Activated T-cell treated with anti-CD3 and anti-CD28 coated beads for 4 hours (primary cell): ENCODE measurements around the gene RGS11.

Experiments
- DNase-seq: peaks from one replicate; pipeline ENCODE4 v3.0.0-alpha.2; 2020

The RGS11 gene

DNA sequence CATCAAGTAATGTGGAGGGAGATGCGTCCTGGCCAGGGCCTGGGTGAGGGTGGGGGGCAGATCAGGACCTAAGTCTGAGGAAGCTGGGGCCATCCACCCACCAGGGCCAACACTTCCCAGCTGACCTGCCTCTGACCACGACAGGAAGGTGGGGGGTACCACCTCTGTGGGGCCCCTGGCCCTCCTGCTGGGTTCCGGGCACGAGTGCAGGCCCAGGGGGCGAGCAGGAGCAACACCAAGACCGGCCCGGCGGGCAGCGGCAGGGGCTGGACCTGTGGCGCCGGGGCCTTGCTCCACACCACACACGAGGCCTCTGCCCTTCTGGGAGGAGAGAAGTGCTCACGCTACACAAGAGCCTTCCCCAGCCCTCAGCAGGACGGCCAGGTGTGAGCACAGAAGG lies 20.5 kb upstream of the RGS11 start:
- DNase-seq, result no peak

DNA sequence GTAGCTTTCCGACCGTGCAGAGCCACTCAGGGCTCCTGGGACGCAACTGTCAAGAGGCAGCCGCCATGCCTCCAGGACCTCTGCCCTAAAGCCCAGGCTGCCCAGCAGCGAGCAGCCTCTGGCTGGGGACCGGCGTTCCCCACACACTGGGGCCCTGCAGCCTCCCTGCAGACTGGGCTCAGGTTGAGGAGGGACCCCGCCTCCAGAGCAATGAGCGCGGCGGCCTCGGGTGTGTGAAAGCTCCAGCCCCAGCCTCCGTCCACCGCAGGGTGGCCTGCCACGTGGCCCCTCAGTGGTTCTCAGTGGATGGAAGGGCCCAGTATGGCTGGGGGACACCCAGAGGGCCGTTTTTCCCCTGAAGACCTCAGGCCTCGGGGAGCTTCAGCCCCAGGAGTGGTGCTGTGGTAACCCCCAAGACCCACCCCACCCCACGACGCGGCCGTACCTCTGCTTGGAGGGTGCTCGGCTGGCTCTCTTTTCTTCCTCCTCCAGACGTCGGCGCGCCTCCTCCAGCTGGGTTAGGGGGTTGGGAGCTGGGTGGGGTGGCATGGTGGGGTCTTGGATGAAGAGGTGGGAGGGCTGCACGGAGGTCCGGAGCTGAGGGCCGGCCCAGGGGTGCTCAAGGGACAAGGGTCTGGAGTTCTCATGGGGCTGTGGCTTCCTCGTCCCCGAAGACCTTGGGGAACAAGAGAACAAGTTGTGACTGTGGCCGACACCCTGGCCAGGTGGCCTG lies 17.5 kb upstream of the RGS11 start:
- no peak for DNase-seq

DNA sequence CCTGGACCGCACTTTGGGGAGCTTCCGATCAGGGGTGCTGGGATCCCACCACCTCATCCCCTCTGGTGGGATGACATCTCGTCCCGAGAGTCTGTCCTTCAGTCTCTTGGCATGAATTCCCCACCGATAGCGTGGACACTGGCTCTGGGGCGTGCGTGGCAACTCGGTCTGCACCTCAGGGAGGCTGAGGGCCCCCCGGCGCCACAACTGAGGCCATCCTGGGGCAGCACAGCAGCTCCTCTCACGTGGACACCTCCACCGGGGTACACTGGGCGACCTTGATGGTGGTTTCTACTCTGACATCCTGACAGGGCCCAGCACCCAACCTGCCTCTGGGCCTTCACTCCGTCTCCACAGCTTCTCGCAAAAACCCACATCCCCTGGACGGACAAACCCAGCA lies 15.8 kb upstream of the RGS11 start:
- no peak for DNase-seq

DNA sequence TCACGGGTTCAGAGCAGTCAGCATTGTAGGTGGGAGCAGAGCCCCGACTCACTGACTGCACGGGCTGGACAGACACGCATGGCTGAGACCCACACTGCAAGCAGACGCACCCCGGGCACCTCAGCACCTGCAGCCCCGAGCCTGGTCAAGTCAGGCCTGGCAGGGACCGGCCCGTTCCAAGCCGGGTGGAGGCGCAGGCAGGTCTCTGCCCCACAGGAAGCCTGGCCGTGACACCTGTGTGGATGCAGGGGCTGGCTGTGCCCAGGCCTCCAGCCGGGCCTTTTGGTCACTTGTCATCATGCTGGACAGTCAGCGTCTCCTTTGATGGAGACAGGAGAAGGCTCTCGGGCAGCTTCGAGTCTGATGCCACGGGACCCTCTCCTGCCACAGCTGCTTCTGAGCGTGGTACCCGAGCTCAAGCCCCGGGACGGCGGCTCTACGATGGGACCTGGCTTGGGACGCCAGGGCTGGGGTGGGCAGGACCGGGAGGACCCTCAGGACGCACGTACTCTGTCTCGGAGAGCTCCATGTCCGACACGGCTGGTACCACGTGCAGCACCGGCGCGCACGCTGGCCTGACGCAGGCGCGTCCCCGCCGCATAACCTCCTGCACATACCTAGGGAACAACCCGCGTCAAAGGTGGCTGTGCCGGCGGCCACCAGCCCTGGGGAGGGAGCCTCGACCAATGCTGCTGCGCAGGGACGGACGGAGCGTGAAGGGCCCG lies 15.1 kb upstream of the RGS11 start:
- no peak for DNase-seq

DNA sequence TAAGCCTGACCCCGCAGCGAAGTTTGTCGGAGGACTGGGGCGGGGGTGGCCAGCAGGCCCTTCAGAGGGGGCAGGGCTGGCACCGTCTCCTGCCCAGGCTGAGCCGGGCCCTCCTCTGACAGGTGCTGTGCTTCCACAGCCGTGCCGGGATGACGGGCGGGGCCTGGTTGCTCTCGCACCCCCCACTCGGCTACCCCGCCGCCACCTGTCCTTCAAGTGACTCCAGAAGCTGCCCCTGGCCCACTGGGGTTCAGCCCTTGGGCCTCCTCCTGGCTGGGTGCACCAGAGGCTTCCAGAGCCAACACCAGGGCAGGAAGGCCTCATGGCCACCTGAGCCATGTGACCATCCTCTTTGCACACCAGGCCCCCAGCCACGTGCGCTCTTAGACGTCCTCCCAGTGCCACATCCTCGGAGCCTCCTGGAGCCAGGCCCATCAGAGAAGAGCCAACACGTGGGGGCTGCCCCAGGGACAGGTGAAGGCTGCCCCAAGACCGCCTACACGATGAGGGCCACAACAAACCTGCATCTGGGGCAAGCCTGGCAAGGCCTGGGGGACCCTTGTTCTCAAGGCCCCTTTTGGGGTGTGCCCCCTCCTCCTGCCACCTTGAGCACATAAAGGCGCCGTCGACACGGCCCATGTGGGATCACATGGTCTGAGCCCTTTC lies 14.4 kb upstream of the RGS11 start:
- DNase-seq, result no peak

DNA sequence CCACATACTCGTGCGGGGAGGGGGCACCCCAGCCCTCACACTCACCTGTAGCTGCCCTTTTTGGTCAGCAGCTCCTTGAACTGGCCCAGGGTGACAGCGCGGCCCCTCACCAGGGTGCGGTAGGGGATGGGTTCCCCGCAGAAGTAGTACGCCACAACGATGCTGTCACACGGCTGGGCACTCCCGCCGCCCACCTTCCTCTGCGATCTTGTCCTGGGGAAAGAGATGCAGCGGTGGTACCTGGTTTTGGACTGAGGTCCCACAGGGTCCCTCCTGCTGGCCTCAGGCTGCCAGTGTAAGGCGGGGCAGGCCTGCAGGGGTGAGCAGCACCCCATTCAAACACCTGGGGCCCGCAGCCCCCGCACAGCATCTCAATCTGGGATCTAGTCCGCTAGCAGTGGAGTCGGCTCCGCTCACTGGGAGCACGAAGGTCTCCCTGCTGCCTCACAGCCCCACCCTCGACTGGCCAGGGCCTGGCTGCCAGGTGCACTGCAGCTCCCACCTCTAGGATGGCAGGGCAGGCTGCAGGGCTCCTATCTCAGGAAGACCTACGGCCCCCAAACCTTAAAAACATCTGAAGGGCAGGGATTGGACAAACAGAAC lies 13.8 kb upstream of the RGS11 start:
- no peak for DNase-seq

DNA sequence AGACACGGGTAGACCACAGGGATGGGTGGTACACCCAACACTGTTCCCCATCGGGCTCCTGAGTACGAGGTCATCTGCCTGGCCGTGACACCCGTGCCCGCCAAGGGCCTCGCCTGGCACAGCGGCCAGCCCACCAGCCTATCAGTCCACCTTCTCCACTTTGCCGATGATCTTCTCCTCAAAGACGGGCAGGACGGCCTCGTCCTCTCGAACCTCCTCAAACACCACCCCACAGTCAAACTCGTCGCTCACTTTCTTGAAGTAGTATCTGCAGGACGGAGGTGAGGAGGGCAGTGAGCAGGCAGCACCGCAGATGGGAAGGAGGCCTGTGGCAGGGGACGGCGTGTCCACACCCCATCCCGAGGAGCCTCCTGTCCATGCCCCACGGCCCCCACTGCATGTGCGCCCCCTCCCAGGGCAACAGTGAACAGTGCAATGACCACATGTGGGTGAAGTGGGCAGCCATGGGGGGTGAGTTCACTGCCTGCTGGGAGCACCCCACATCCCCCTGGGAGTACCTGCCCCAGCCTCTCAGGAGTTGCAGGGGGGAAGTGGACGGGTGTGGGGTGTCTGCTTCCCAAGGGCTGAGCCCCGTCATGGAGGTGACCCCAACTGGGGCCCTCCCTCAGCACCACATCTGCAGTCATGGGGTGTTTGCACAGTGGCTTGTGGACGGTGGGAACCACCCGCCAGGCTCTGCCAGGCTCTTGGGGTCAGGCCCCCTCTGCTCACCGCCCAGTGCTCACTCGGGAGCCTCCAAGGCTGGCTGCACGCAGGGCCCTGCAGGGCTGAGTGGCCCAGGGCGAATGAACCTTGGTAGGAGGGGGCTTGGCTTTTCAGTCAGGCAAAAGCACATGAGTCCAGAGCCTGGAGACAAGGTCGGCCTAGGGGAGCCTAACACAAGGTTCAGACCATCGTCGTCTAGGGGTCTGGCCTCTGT lies 12.5 kb upstream of the RGS11 start:
- DNase-seq, result no peak

DNA sequence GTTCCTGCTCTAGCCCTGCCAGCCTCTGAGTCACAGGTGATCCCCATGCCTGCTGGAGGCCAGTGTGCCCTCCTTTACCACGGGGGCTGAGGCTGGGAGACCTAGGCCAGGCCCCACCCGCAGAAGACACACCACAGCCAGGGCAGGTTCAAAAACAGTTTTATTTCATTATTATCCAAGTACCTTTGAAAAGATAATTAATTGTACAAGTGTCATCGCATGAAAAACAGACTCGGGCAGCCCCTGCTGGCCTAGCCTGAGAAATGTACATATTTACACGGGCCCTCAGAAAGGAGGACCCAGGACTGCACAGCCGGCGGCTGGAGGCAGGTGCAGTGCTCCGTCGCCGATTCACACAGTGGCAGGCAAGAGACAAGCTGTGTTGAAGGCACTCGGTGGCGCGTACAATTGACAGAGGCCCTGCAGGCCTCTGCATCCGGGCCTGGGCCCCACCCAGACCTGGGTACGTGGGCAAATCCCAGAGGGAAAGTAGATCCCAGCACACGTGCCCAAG lies 11.6 kb upstream of the RGS11 start:
- DNase-seq, result no peak

DNA sequence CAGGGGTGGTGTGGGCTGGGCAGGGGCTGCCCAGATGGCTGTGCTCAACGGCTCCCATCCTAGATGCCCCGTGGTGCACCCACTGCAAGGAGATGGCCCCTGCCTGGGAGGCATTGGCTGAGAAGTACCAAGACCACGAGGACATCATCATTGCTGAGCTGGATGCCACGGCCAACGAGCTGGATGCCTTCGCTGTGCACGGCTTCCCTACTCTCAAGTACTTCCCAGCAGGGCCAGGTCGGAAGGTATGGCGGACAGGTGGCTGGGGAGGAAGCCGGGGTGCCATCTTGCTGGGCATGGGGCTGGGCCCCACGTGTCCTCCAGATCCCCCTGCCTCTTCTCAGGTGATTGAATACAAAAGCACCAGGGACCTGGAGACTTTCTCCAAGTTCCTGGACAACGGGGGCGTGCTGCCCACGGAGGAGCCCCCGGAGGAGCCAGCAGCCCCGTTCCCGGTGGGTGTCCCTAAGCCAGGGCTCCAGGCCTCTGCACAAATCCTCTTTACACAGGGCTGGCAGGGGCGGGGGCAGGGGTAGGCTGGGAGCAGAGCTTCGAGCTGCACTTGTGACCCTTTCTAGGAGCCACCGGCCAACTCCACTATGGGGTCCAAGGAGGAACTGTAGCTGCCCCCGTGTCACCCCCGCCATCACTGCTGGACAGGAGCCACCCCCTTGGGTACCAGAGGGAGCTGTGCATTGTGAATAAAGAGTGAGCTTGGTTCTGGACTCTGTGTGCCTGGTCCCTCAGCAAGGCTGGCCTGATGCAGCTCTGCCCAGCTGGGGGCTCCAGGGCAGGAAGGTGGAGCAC lies 10.9 kb upstream of the RGS11 start:
- no peak for DNase-seq

DNA sequence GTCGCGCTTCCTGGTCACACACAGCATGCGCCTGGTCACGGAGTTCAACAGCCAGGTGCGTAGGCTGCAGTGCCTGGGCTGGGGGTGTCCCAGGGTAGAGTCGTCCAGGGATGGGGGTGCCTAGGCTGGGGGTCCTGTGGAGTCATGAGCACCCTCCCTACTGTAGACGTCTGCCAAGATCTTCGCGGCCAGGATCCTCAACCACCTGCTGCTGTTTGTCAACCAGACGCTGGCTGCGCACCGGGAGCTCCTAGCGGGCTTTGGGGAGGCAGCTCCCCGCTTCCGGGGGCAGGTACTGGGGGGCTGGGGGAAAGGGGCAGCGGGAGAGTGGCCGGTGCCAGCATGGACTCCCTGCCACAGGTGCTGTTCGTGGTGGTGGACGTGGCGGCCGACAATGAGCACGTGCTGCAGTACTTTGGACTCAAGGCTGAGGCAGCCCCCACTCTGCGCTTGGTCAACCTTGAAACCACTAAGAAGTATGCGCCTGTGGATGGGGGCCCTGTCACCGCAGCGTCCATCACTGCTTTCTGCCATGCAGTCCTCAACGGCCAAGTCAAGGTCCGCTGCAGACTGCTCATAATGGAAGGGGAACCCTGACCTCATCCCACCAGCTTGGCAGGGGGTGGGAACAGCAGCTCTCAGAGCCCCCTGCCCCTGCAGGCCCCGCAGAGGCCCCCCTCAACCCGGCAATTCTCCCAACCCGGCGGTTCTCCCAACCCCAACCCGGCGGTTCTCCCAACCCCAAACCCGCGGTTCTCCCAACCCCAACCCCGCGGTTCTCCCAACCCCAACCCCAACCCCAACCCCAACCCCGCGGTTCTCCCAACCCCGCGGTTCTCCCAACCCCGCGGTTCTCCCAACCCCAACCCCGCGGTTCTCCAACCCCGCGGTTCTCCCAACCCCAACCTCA lies 9.7 kb upstream of the RGS11 start:
- no peak for DNase-seq

DNA sequence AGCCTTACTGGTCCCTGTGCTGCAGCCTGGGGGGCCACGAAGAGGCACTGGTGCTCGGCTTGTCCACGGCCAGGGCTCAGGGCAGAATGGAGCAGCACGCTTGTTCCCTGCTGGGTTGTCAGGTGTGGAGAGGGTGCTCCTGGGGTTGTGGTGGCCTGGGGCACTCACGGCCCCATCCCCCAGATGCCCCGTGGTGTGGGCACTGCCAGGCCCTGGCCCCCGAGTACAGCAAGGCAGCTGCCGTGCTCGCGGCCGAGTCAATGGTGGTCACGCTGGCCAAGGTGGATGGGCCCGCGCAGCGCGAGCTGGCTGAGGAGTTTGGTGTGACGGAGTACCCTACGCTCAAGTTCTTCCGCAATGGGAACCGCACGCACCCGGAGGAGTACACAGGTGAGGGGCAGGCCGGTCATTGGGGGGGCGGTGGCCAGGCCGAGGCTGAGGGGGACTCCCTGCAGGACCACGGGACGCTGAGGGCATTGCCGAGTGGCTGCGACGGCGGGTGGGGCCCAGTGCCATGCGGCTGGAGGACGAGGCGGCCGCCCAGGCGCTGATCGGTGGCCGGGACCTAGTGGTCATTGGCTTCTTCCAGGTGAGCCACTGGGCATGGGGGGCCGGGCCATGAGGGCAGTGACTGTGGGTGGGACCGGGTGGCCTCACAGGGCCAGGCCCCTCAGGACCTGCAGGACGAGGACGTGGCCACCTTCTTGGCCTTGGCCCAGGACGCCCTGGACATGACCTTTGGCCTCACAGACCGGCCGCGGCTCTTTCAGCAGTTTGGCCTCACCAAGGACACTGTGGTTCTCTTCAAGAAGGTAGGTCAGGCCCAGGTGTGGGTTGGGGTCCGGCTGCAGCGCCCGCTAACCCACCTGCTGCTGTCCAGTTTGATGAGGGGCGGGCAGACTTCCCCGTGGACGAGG lies 8.7 kb upstream of the RGS11 start:
- no peak for DNase-seq

DNA sequence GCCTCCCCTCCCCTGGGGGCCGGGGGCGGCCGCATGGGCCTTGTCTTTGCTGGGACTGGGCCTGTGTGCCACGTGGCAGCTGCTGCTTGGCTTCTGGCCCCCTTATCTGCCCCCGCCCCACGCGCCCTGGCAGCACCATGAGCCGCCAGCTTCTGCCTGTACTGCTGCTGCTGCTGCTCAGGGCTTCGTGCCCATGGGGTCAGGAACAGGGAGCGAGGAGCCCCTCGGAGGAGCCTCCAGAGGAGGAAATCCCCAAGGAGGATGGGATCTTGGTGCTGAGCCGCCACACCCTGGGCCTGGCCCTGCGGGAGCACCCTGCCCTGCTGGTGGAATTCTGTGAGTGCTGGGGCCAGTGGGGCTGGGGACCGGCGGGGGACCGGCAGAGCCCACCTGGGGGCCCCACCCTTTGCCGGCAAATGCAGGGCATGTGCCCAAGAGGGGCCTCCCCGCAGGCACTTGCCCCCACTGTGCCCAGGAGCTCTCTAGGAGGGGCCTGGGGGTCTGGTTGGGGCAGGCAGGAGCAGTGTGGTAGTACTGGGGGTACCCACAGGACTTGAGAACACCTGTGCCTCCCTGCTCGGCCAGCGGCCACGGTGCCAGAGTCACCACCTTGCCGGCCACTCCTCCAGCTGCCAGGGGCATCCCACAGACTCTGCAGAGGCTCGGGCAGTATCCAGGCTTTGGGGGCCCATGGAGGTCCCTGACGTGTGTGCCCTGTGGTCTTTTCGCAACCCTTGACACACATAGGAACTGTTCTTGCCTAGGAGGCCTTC lies 7.5 kb upstream of the RGS11 start, which contains the start of gene PDIA2:
Gene PDIA2 (plus strand): TSS at position 132 of the 773 bp plus-strand sequence. CDS start 6 bp downstream, at position 138.
- DNase-seq, result no peak

DNA sequence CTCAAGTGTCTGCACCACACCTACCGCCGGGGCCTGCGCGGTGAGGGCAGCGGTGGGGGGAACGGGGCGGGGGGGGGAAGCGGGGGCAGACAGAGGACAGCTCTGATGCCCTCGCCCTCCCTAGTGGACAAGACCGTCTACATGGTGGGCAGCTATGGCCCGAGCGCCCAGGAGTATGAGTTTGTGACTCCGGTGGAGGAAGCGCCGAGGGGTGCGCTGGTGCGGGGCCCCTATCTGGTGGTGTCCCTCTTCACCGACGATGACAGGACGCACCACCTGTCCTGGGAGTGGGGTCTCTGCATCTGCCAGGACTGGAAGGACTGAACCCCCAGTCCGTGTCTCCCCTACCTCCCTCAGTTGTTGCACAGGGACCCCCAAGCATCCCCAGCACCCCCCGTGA lies 6.7 kb upstream of the RGS11 start:
- DNase-seq, result no peak

DNA sequence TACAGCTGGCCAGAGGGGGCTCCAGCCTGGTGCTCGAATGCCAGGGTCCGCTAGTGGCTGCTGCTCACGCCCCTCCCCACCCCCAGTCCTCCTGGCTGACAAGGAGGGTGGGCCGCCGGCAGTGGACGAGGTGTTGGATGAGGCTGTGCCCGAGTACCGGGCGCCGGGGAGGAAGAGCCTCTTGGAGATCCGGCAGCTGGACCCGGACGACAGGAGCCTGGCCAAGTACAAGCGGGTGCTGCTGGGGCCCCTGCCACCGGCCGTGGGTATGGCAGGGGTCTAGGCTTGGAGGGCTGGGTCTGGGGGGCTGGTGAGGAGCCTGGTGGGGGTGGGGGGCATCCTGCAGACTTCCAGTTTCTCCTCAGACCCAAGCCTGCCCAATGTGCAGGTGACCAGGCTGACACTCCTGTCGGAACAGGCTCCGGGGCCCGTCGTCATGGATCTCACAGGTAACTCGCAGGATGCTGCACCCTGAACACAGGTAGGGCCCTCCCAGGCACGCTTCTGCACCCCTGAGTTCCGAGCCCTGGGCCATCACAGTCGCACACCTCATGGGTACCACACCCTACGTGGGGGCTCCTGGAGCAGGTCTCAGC lies 6.0 kb upstream of the RGS11 start:
- no peak for DNase-seq

DNA sequence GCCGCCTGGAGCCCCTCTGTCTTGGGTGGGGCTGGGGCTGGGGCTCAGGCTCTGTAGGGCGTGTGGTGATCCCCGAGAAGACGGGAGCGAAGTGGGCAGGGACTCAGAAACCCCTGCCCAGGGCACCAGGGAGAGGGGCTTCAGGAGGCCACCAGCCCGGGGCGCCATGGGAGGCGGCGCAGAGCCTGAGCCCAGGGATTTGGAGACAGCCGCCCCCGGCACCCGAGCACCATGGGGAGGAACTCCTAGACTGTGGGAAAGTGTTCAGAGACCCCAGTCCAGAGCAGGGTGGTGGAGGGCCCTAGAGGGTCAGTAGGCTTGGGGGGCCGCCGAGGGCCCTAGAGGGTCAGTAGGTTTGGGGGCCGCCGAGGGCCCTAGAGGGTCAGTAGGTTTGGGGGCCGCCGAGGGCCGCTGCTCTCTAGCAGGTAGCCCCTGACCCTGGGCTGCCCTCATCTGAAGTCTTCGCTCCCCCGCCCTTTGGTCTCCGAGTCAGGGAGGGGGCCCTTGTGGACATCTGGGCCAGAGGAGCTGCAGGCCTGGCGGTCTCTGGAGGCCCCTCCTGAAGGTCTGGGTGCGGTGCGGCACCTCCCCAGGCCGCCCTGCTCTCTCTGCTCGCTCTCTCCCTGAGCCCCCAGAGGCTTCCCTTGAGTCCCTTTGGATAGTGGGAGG lies 5.4 kb upstream of the RGS11 start:
- DNase-seq, result no peak

DNA sequence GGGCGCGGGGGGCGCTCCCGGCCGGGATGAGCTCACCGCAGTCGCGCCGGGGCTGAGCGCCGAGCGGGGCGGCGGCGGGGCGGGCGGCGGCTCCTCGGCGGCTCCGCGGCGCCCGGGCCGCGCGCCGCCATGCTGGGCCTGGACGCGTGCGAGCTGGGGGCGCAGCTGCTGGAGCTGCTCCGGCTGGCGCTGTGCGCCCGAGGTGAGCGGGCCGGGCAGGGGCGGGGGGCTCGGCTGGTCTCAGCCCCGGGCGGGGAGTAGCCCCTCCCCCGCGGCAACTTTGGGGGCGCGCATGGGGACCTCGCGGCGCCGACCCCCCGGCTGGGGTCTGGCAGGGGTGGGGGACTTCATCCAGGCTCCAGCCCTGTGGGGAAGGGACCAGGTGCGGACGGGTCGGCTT lies 4.8 kb upstream of the RGS11 start, which contains the start of gene ARHGDIG:
Gene ARHGDIG (plus strand): TSS at position 40 of the 400 bp plus-strand sequence. CDS start 90 bp downstream, at position 130.
- no peak for DNase-seq

DNA sequence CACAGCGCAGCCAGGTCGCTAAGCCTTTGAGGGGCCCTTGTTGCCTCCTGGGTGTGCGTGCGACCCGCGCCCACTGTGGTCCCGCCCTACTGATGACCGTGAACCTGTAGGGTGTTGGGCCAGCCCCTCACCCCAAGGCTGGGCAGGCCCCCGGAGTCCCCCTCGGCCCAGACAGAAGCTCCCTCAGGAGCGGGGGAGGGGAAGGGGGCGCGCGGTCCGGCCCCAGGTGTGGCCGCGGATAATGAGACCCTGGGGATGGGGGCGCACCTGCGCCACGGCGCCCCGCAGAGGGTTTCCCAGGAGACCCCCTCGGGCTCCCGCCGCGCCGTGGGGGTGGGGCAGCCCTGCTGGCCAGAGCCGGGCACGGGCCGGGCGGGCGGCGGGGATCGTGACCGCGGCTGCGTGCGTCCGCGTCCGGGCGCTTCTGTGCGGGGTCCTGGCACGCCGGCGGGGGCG lies 4.3 kb upstream of the RGS11 start:
- DNase-seq, result no peak
